Measurements from ENCODE around the gene ZNF708.
"Not testable (repeated sequence)": the region's sequence is repeated elsewhere in the genome, so short reads cannot be mapped to it uniquely, and the experiment has no call there.

Gene ZNF708

DNA sequence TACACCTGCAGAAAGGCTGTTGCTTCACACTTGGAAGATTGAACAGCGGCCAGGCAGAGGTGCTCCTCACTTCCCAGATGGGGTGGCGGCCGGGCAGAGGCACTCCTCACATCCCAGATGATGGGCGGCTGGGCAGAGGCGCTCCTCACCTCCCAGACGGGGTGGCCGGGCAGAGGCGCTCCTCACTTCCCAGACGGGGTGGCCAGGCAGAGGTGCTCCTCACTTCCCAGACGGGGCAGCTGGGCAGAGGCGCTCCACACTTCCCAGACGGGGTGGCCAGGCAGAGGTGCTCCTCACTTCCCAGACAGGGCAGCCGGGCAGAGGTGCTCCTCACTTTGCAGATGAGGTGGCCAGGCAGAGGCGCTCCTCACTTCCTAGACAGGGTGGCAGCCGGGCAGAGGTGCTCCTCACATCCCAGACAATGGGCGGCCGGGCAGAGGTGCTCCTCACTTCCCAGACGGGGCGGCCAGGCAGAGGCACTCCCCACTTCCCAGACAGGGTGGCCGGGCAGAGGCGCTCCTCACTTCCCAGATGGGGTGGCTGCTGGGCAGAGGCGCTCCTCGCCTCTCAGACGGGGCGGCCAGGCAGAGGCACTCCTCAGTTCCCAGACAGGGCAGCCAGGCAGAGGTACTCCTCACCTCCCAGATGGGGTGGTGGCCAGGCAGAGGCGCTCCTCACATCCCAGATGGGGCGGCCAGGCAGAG, 69.6 kb downstream of the ZNF708 start:
- DNase-seq, result not testable (repeated sequence)

DNA sequence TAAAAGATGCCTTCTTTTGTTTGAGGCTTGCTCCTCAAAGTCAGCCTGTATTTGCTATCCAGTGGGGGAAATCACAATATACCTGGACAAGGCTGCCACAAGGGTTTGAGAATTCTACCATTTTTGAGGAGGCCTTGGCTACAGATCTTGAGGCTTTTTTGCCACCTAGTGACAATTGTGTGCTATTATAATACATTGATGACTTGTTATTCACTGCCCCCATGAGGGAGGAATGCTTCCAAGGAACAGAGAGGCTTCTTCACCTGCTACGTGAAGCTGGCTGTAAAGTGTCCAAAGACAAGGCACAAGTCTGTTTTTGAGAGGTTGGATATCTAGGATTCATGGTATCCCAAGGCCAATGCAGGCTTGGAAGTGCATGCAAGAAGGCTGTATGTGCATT, 72.5 kb downstream of the ZNF708 start:
- peak; percentile 0 to 8 for DNase-seq
